ENCODE data around the gene HSPA12B. TPM values are rescaled to one million over a fixed set of nuclear protein-coding genes. Genes with fewer than 3 reads are reported as not detected.

HSPA12B gene
- not detected for total RNA-seq

- Mint-ChIP-seq H3K36me3 (no peaks in the 10 kb centered on the region), H3K4me3 (no peak within 1 kb of the TSS), H3K27ac (no peak within 1 kb of the TSS), H3K27me3 (peaks cover 46% of the 10 kb centered on the region), H3K4me1 (no peaks in the 10 kb centered on the region), H3K9me3 (no peaks in the 10 kb centered on the region)
- DNase-seq = no peak
Measured at GRCh38 chr20:3732327-3733118, at the start of gene HSPA12B. Gene HSPA12B, plus strand, starts transcription at chr20:3732685. Its CDS starts 5,990 bp downstream, at chr20:3738675.

- DNase-seq = no peak
- Mint-ChIP-seq H3K9me3 (no peaks in the 10 kb centered on the region), H3K27ac (no peak overlapping the region), H3K4me1 (no peaks in the 10 kb centered on the region), H3K4me3 (no peak overlapping the region), H3K36me3 (no peaks in the 10 kb centered on the region), H3K27me3 (peaks cover 32% of the 10 kb centered on the region)
Measured at GRCh38 chr20:3685341-3685740, 47.1 kb upstream of the HSPA12B start.

GRCh38 chr20:3686421-3686820 lies 46.1 kb upstream of the HSPA12B start:
- Mint-ChIP-seq H3K4me1 (no peaks in the 10 kb centered on the region), H3K36me3 (no peaks in the 10 kb centered on the region), H3K4me3 (no peak overlapping the region), H3K27ac (no peak overlapping the region), H3K27me3 (peaks cover 23% of the 10 kb centered on the region), H3K9me3 (no peaks in the 10 kb centered on the region)
- no peak for DNase-seq

GRCh38 chr20:3686867-3687321 lies 45.6 kb upstream of the HSPA12B start:
- Mint-ChIP-seq H3K4me3 (no peak overlapping the region), H3K36me3 (no peaks in the 10 kb centered on the region), H3K4me1 (no peaks in the 10 kb centered on the region), H3K9me3 (no peaks in the 10 kb centered on the region), H3K27me3 (peaks cover 18% of the 10 kb centered on the region), H3K27ac (no peak overlapping the region)
- DNase-seq = no peak

- Mint-ChIP-seq H3K27ac (no peak overlapping the region), H3K9me3 (no peaks in the 10 kb centered on the region)
Measured at GRCh38 chr20:3687655-3688054, 44.8 kb upstream of the HSPA12B start.

GRCh38 chr20:3689978-3690377 lies 42.5 kb upstream of the HSPA12B start:
- Mint-ChIP-seq H3K4me3 (no peak overlapping the region), H3K27me3 (peaks cover 5% of the 10 kb centered on the region), H3K4me1 (no peaks in the 10 kb centered on the region), H3K36me3 (no peaks in the 10 kb centered on the region), H3K9me3 (no peaks in the 10 kb centered on the region), H3K27ac (no peak overlapping the region)
- DNase-seq = no peak

More at GRCh38 chr20:3687655-3688054, 44.8 kb upstream of the HSPA12B start:
- no peaks in the 10 kb centered on the region for H3K4me1 Mint-ChIP-seq
- H3K27me3 Mint-ChIP-seq = peaks cover 14% of the 10 kb centered on the region
- no peak for DNase-seq
- H3K4me3 Mint-ChIP-seq = no peak overlapping the region
- no peaks in the 10 kb centered on the region for H3K36me3 Mint-ChIP-seq

- no peak for DNase-seq
- H3K4me3 Mint-ChIP-seq = no peak overlapping the region
- H3K27ac Mint-ChIP-seq = no peak overlapping the region
- no peaks in the 10 kb centered on the region for H3K4me1 Mint-ChIP-seq
- H3K9me3 Mint-ChIP-seq = no peaks in the 10 kb centered on the region
- H3K36me3 Mint-ChIP-seq = no peaks in the 10 kb centered on the region
- peaks cover 5% of the 10 kb centered on the region for H3K27me3 Mint-ChIP-seq
Measured at GRCh38 chr20:3690413-3690812, 42.1 kb upstream of the HSPA12B start.

- no peaks in the 10 kb centered on the region for H3K4me1 Mint-ChIP-seq
- no peaks in the 10 kb centered on the region for H3K9me3 Mint-ChIP-seq
- no peak for DNase-seq
- H3K27me3 Mint-ChIP-seq = peaks cover 3% of the 10 kb centered on the region
- no peak overlapping the region for H3K4me3 Mint-ChIP-seq
- H3K27ac Mint-ChIP-seq = no peak overlapping the region
- H3K36me3 Mint-ChIP-seq = no peaks in the 10 kb centered on the region
Measured at GRCh38 chr20:3691306-3691705, 41.2 kb upstream of the HSPA12B start.

- Mint-ChIP-seq H3K4me1 (no peaks in the 10 kb centered on the region), H3K27me3 (no peaks in the 10 kb centered on the region), H3K9me3 (no peaks in the 10 kb centered on the region), H3K36me3 (no peaks in the 10 kb centered on the region), H3K27ac (no peak overlapping the region), H3K4me3 (no peak overlapping the region)
- DNase-seq = no peak
Measured at GRCh38 chr20:3691897-3692296, 40.6 kb upstream of the HSPA12B start.

- no peak overlapping the region for H3K27ac Mint-ChIP-seq
- H3K4me1 Mint-ChIP-seq = no peaks in the 10 kb centered on the region
- no peak overlapping the region for H3K4me3 Mint-ChIP-seq
- no peak for DNase-seq
- H3K36me3 Mint-ChIP-seq = no peaks in the 10 kb centered on the region
- no peaks in the 10 kb centered on the region for H3K9me3 Mint-ChIP-seq
- H3K27me3 Mint-ChIP-seq = no peaks in the 10 kb centered on the region
Measured at GRCh38 chr20:3692706-3693294, 39.7 kb upstream of the HSPA12B start.

GRCh38 chr20:3693376-3693775 lies 39.1 kb upstream of the HSPA12B start:
- Mint-ChIP-seq H3K4me1 (no peaks in the 10 kb centered on the region), H3K36me3 (no peaks in the 10 kb centered on the region), H3K9me3 (no peaks in the 10 kb centered on the region), H3K27me3 (no peaks in the 10 kb centered on the region), H3K4me3 (no peak overlapping the region), H3K27ac (no peak overlapping the region)
- DNase-seq = no peak

- no peaks in the 10 kb centered on the region for H3K36me3 Mint-ChIP-seq
- DNase-seq = no peak
- H3K27me3 Mint-ChIP-seq = no peaks in the 10 kb centered on the region
- no peaks in the 10 kb centered on the region for H3K9me3 Mint-ChIP-seq
- H3K4me1 Mint-ChIP-seq = no peaks in the 10 kb centered on the region
- no peak overlapping the region for H3K27ac Mint-ChIP-seq
- H3K4me3 Mint-ChIP-seq = no peak overlapping the region
Measured at GRCh38 chr20:3694864-3695263, 37.6 kb upstream of the HSPA12B start.

- Mint-ChIP-seq H3K36me3 (no peaks in the 10 kb centered on the region), H3K4me3 (no peak overlapping the region), H3K4me1 (no peaks in the 10 kb centered on the region), H3K27ac (no peak overlapping the region), H3K9me3 (no peaks in the 10 kb centered on the region), H3K27me3 (no peaks in the 10 kb centered on the region)
- DNase-seq = no peak
Measured at GRCh38 chr20:3696200-3696599, 36.3 kb upstream of the HSPA12B start.

- H3K4me1 Mint-ChIP-seq = no peaks in the 10 kb centered on the region
- no peaks in the 10 kb centered on the region for H3K27me3 Mint-ChIP-seq
- no peaks in the 10 kb centered on the region for H3K36me3 Mint-ChIP-seq
- H3K27ac Mint-ChIP-seq = no peak overlapping the region
- no peaks in the 10 kb centered on the region for H3K9me3 Mint-ChIP-seq
- no peak for DNase-seq
- no peak overlapping the region for H3K4me3 Mint-ChIP-seq
Measured at GRCh38 chr20:3696745-3697587, 35.5 kb upstream of the HSPA12B start.

- Mint-ChIP-seq H3K9me3 (no peaks in the 10 kb centered on the region), H3K4me1 (no peaks in the 10 kb centered on the region), H3K36me3 (no peaks in the 10 kb centered on the region), H3K4me3 (no peak overlapping the region), H3K27me3 (no peaks in the 10 kb centered on the region), H3K27ac (no peak overlapping the region)
- DNase-seq = no peak
Measured at GRCh38 chr20:3697588-3698305, 34.7 kb upstream of the HSPA12B start.
